ENCODE data around the gene KCTD11. TPM values are rescaled to one million over a fixed set of nuclear protein-coding genes. Genes with fewer than 3 reads are reported as not detected.

Gene KCTD11
- total and polyA plus RNA-seq, 2 of the 13 experiments (the other 11 are each of a cell fraction or from before 2014, with no cell fraction given): 1.6 to 2.6 TPM

GRCh38 chr17:7355573-7355972 is 3.6 kb downstream of the KCTD11 start:
- no peak for FAIRE-seq
- Histone ChIP-seq H4K20me1 (ENCODE audit: insufficient read depth, low read length) (no peaks in the 10 kb centered on the region), H3K27ac (ENCODE audit: extremely low read length, insufficient read depth, low read length) (no peak overlapping the region), H3K9ac (ENCODE audit: insufficient read depth, low read depth, low read length) (no peak overlapping the region), H3K9me3 (ENCODE audit: low read length) (no peaks in the 10 kb centered on the region), H2AFZ (ENCODE audit: low read length) (no peak overlapping the region), H3K4me1 (ENCODE audit: insufficient read depth, low read length) (peaks cover 26% of the 10 kb centered on the region), H3K4me3 (replicated peaks in 1 of 3; ENCODE audit: insufficient read depth in 1 of 3, low read depth in 2 of 3, low read length in 3 of 3) (no peak overlapping the region), H3K4me2 (ENCODE audit: low read depth, low read length) (no peak overlapping the region), H3K36me3 (replicated peaks in 1 of 2; ENCODE audit: control insufficient read depth in 1 of 2, insufficient read depth in 2 of 2, low read length in 2 of 2) (no peaks in the 10 kb centered on the region), H3K79me2 (ENCODE audit: insufficient read depth, low read length) (no peaks in the 10 kb centered on the region), H3K27me3 (ENCODE audit: control insufficient read depth in 1 of 2, insufficient read depth in 2 of 2, low read length in 2 of 2) (peaks cover 0 to 11% of the 10 kb centered on the region in 2 experiments; a peak in 2 of 5 replicates)
- no peak for DNase-seq (ENCODE audit: low spot score)
- WGBS (ENCODE audit: low lambda C conversion rate): 59% methylated on average over 8 of the region's 8 CpGs
- intact Hi-C loops (cut with micrococcal nuclease; ENCODE audit: unreplicated experiment) (loop anchor here (5.0 to 10.0 kb wide), 4 partner anchors 47 to 209 kb away; partner anchors contain the start of genes POLR2A, SENP3, SLC35G6 and TMEM256), in situ Hi-C loops (cut with HindIII; ENCODE audit: extremely low pct_ligation_motif_present, low pct_unique_long_range_greater_than_20kb) (loop anchor here (5.0 kb wide), 1 partner anchor 82 kb away; the partner anchor contains the start of genes FGF11 and TMEM102)
- no TSS peak for BruUV-seq (replicated peaks)
- TF ChIP-seq PCBP2 (optimal IDR thresholded peaks at IDR 0.05; ENCODE audit: low read depth, low read length, poor library complexity, severe bottlenecking) (peak; percentile 79), MTERF4 (CRISPR knock-in tag; IDR thresholded peaks at IDR 0.05) (0 out of 2 replicates have a peak, but pooled peaks have one; percentile 21), PCBP1 (IDR thresholded peaks at IDR 0.05; ENCODE audit: borderline replicate concordance, low read depth, low read length) (peak; percentile 14; the same call in 1 of the 2 replicates), RBFOX2 (IDR thresholded peaks at IDR 0.05; ENCODE audit: low read depth, low read length) (no peak)
- ChIA-PET POLR2A (interaction anchor here (1.0 to 7.0 kb wide), 6 partner anchors 26 to 229 kb away, joined by 3 to 44 read pairs (median 4); partner anchors contain the start of genes CHRNB1, MPDU1, NEURL4 and POLR2A), CTCF (ENCODE audit: low intra/inter-chr PET ratio, low total read pairs) (interaction anchor here (0.9 to 2.0 kb wide), 3 partner anchors 44 to 204 kb away, joined by 3 to 11 read pairs (median 5); no protein-coding TSS in a partner anchor)
- ATAC-seq: no peak

- H3K9ac ChIP-seq (ENCODE audit: insufficient read depth, low read depth, low read length): no peak overlapping the region
- DNase-seq (ENCODE audit: low spot score) (no peak), FAIRE-seq (peak; percentile 71), ATAC-seq (peak; percentile 51)
- no peaks in the 10 kb centered on the region for H3K36me3 ChIP-seq (replicated peaks in 1 of 2; ENCODE audit: control insufficient read depth in 1 of 2, insufficient read depth in 2 of 2, low read length in 2 of 2)
- no peaks in the 10 kb centered on the region for H3K9me3 ChIP-seq (ENCODE audit: low read length)
- in situ Hi-C loops (cut with HindIII; ENCODE audit: extremely low pct_ligation_motif_present, low pct_unique_long_range_greater_than_20kb) (loop anchor here (5.0 kb wide), 1 partner anchor 81 kb away; the partner anchor contains the start of genes FGF11 and TMEM102), intact Hi-C loops (cut with micrococcal nuclease; ENCODE audit: unreplicated experiment) (loop anchor here (5.0 to 10.0 kb wide), 4 partner anchors 46 to 209 kb away; partner anchors contain the start of genes POLR2A, SENP3, SLC35G6 and TMEM256)
- H3K4me2 ChIP-seq (ENCODE audit: low read depth, low read length): no peak overlapping the region; the same call in 1 of the 2 replicates
- H4K20me1 ChIP-seq (ENCODE audit: insufficient read depth, low read length): no peaks in the 10 kb centered on the region
- ChIA-PET POLR2A (interaction anchor here (0.9 to 7.0 kb wide), 7 partner anchors 27 to 228 kb away, joined by 3 to 44 read pairs (median 4); partner anchors contain the start of genes CHRNB1, MPDU1, NEURL4 and POLR2A), CTCF (ENCODE audit: low intra/inter-chr PET ratio, low total read pairs) (interaction anchor here (0.7 to 2.0 kb wide), 4 partner anchors 44 to 204 kb away, joined by 3 to 11 read pairs (median 4); partner anchors contain the start of gene CHRNB1)
- H3K4me3 ChIP-seq (replicated peaks in 1 of 3; ENCODE audit: insufficient read depth in 1 of 3, low read depth in 2 of 3, low read length in 3 of 3): no peak overlapping the region
- H3K27ac ChIP-seq (ENCODE audit: extremely low read length, insufficient read depth, low read length): no peak overlapping the region
- no TSS peak for BruUV-seq (replicated peaks)
- peaks cover 0 to 11% of the 10 kb centered on the region in 2 experiments; a peak in 2 of 5 replicates for H3K27me3 ChIP-seq (ENCODE audit: control insufficient read depth in 1 of 2, insufficient read depth in 2 of 2, low read length in 2 of 2)
- no peak overlapping the region for H2AFZ ChIP-seq (ENCODE audit: low read length)
- H3K4me1 ChIP-seq (ENCODE audit: insufficient read depth, low read length): peaks cover 26% of the 10 kb centered on the region
- 13% methylated on average over 7 of the region's 12 CpGs for WGBS (ENCODE audit: low lambda C conversion rate)
- no peaks in the 10 kb centered on the region for H3K79me2 ChIP-seq (ENCODE audit: insufficient read depth, low read length)
- TF ChIP-seq ZNF503 (CRISPR knock-in tag; IDR thresholded peaks at IDR 0.05): no peak
- TF ChIP-seq FOXK1 (CRISPR knock-in tag; IDR thresholded peaks at IDR 0.05; ENCODE audit: borderline replicate concordance, low read depth): no peak; the same call in 1 of the 2 replicates
- no peak for TF ChIP-seq CSRNP1 (CRISPR knock-in tag; IDR thresholded peaks at IDR 0.05)
- no peak for TF ChIP-seq NFE2 (CRISPR knock-in tag; IDR thresholded peaks at IDR 0.05)
- no peak for TF ChIP-seq JDP2 (CRISPR knock-in tag; IDR thresholded peaks at IDR 0.05; ENCODE audit: borderline replicate concordance)
- TF ChIP-seq SNAPC5 (CRISPR knock-in tag; IDR thresholded peaks at IDR 0.05; ENCODE audit: borderline replicate concordance): no peak
- no peak for TF ChIP-seq NR1H2 (CRISPR knock-in tag; IDR thresholded peaks at IDR 0.05; ENCODE audit: borderline replicate concordance, low read depth)
These were observed 4.1 kb downstream of the KCTD11 start for GRCh38 chr17:7356072-7356549.
